ENCODE data around the gene NIP7. TPM values are rescaled to one million over a fixed set of nuclear protein-coding genes. Genes with fewer than 3 reads are reported as not detected.
"Not testable (repeated sequence)": the region's sequence is repeated elsewhere in the genome, so short reads cannot be mapped to it uniquely, and the experiment has no call there.

NIP7 gene
- total RNA-seq, 1 experiment from 2014 or later, result 55.8 TPM

GRCh38 chr16:69348222-69348621 lies 8.7 kb downstream of the NIP7 start:
- no peaks in the 10 kb centered on the region for H3K27me3 Mint-ChIP-seq (ENCODE audit: unreplicated experiment)
- TF ChIP-seq CTCF (IDR thresholded peaks at IDR 0.05; ENCODE audit: unreplicated experiment), result no peak
- DNase-seq, result no peak
- intact Hi-C loops (cut with micrococcal nuclease; ENCODE audit: unreplicated experiment), result no loop called here
- no peak overlapping the region for H3K4me3 Mint-ChIP-seq (ENCODE audit: low read depth, unreplicated experiment)
- CTCF ChIA-PET, result no interaction called here
- peaks cover 19% of the 10 kb centered on the region for H3K4me1 Mint-ChIP-seq (ENCODE audit: low read depth, unreplicated experiment)
- no peaks in the 10 kb centered on the region for H3K9me3 Mint-ChIP-seq (ENCODE audit: low read depth, unreplicated experiment)
- H3K27ac Mint-ChIP-seq (ENCODE audit: unreplicated experiment), result no peak overlapping the region
- BruUV-seq (replicated peaks), result no TSS peak
- peaks cover 43% of the 10 kb centered on the region for H3K36me3 Mint-ChIP-seq (ENCODE audit: insufficient read depth, unreplicated experiment)

- peaks cover 32% of the 10 kb centered on the region for H3K36me3 Mint-ChIP-seq (ENCODE audit: insufficient read depth, unreplicated experiment)
Measured at GRCh38 chr16:69349536-69349935, 10.0 kb downstream of the NIP7 start.

GRCh38 chr16:69350536-69351133 lies 11.1 kb downstream of the NIP7 start:
- H3K36me3 Mint-ChIP-seq (ENCODE audit: insufficient read depth, unreplicated experiment), result peaks cover 24% of the 10 kb centered on the region
- no TSS peak for BruUV-seq (replicated peaks)
- no peak for DNase-seq
- no peaks in the 10 kb centered on the region for H3K9me3 Mint-ChIP-seq (ENCODE audit: low read depth, unreplicated experiment)
- peaks cover 19% of the 10 kb centered on the region for H3K4me1 Mint-ChIP-seq (ENCODE audit: low read depth, unreplicated experiment)
- intact Hi-C loops (cut with micrococcal nuclease; ENCODE audit: unreplicated experiment), result no loop called here
- H3K4me3 Mint-ChIP-seq (ENCODE audit: low read depth, unreplicated experiment), result no peak overlapping the region
- no peak overlapping the region for H3K27ac Mint-ChIP-seq (ENCODE audit: unreplicated experiment)
- CTCF ChIA-PET, result interaction anchor here (0.7 kb wide), 1 partner anchor 149 kb away, joined by 5 read pairs; no protein-coding TSS in a partner anchor
- TF ChIP-seq CTCF (IDR thresholded peaks at IDR 0.05; ENCODE audit: unreplicated experiment), result no peak
- H3K27me3 Mint-ChIP-seq (ENCODE audit: unreplicated experiment), result no peaks in the 10 kb centered on the region

More at GRCh38 chr16:69349536-69349935, 10.0 kb downstream of the NIP7 start:
- no peak for DNase-seq
- Mint-ChIP-seq H3K27me3 (ENCODE audit: unreplicated experiment) (no peaks in the 10 kb centered on the region), H3K9me3 (ENCODE audit: low read depth, unreplicated experiment) (no peaks in the 10 kb centered on the region), H3K27ac (ENCODE audit: unreplicated experiment) (no peak overlapping the region), H3K4me3 (ENCODE audit: low read depth, unreplicated experiment) (no peak overlapping the region), H3K4me1 (ENCODE audit: low read depth, unreplicated experiment) (peaks cover 19% of the 10 kb centered on the region)
- intact Hi-C loops (cut with micrococcal nuclease; ENCODE audit: unreplicated experiment), result no loop called here
- CTCF ChIA-PET, result no interaction called here
- no TSS peak for BruUV-seq (replicated peaks)
- TF ChIP-seq CTCF (IDR thresholded peaks at IDR 0.05; ENCODE audit: unreplicated experiment), result no peak

- Mint-ChIP-seq H3K27ac (ENCODE audit: unreplicated experiment) (no peak within 1 kb of the TSS), H3K36me3 (ENCODE audit: insufficient read depth, unreplicated experiment) (peaks cover 28% of the 10 kb centered on the region), H3K4me3 (ENCODE audit: low read depth, unreplicated experiment) (no peak within 1 kb of the TSS), H3K9me3 (ENCODE audit: low read depth, unreplicated experiment) (no peaks in the 10 kb centered on the region), H3K4me1 (ENCODE audit: low read depth, unreplicated experiment) (peaks cover 19% of the 10 kb centered on the region), H3K27me3 (ENCODE audit: unreplicated experiment) (no peaks in the 10 kb centered on the region)
- peak; percentile 21 for DNase-seq
- CTCF ChIA-PET, result no interaction called here
- no peak for TF ChIP-seq CTCF (IDR thresholded peaks at IDR 0.05; ENCODE audit: unreplicated experiment)
- BruUV-seq (replicated peaks), result no TSS peak
- intact Hi-C loops (cut with micrococcal nuclease; ENCODE audit: unreplicated experiment), result no loop called here
Measured at GRCh38 chr16:69351309-69352027, 11.9 kb downstream of the NIP7 start, which contains the start of gene TMED6. TSS of gene TMED6 (minus strand) at chr16:69351786. CDS start at chr16:69351753, 33 bp downstream.

- CTCF ChIA-PET, result interaction anchor here (0.7 kb wide), 1 partner anchor 105 kb away, joined by 3 read pairs; no protein-coding TSS in a partner anchor
- DNase-seq; H3K4me3 Mint-ChIP-seq (ENCODE audit: low read depth, unreplicated experiment); BruUV-seq (replicated peaks); H3K27me3 Mint-ChIP-seq (ENCODE audit: unreplicated experiment); intact Hi-C loops (cut with micrococcal nuclease; ENCODE audit: unreplicated experiment); H3K9me3 Mint-ChIP-seq (ENCODE audit: low read depth, unreplicated experiment); H3K4me1 Mint-ChIP-seq (ENCODE audit: low read depth, unreplicated experiment); H3K27ac Mint-ChIP-seq (ENCODE audit: unreplicated experiment): not testable (repeated sequence)
- peaks cover 25% of the 10 kb centered on the region for H3K36me3 Mint-ChIP-seq (ENCODE audit: insufficient read depth, unreplicated experiment)
Measured at GRCh38 chr16:69360070-69360469, 20.5 kb downstream of the NIP7 start.

All from Calu3 (cell line).